Astrocyte (in vitro differentiated cells and primary cell): Measurements from ENCODE around the gene BMPR1B.

Source experiments
- EZH2 ChIP-seq: IDR thresholded peaks from 2 replicates; pipeline ENCODE4 v1.6.1; 2012; ENCODE audit warnings: mild to moderate bottlenecking, low read length, inconsistent platforms; ENCODE audit not compliant: insufficient read depth
- TF ChIP-seq, protein P1 (sequence below): IDR thresholded peaks from 2 replicates; pipeline ENCODE4 v1.5.1; 2011; ENCODE audit warnings: low read depth, mild to moderate bottlenecking, inconsistent platforms, low read length, moderate library complexity; ENCODE audit not compliant: insufficient read depth

- TF ChIP-seq, protein P1, sequence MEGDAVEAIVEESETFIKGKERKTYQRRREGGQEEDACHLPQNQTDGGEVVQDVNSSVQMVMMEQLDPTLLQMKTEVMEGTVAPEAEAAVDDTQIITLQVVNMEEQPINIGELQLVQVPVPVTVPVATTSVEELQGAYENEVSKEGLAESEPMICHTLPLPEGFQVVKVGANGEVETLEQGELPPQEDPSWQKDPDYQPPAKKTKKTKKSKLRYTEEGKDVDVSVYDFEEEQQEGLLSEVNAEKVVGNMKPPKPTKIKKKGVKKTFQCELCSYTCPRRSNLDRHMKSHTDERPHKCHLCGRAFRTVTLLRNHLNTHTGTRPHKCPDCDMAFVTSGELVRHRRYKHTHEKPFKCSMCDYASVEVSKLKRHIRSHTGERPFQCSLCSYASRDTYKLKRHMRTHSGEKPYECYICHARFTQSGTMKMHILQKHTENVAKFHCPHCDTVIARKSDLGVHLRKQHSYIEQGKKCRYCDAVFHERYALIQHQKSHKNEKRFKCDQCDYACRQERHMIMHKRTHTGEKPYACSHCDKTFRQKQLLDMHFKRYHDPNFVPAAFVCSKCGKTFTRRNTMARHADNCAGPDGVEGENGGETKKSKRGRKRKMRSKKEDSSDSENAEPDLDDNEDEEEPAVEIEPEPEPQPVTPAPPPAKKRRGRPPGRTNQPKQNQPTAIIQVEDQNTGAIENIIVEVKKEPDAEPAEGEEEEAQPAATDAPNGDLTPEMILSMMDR = no peak
- TF ChIP-seq EZH2 = no peak
Observed at GRCh38 chr4:94925764-94926347, 168.1 kb downstream of the BMPR1B start.
